ENCODE data around the gene NUDCD3.

Gene NUDCD3

DNA sequence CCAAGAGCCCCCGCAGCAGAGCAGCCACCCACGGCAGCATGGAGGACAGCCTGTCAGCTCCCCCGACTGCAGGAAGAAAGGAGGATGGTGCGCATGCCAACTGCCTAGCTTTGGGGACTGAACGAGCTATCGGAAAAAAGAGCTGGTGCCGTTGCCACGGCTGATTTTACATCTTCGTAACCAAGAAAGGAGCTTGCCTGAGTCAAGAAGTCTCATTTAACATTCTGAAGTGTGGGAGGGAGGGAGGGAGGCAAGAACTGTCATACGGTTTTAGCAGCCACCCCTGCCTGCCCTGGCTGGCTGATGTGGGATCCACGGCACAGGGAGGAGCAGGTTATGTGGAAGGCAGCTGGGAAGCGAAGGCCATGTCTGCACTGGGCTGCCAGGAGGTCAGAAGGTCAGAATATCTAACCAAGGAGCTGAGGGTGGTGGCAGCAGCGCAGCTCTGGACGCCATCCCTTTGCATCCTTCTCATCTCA is 90.4 kb downstream of the NUDCD3 start:
- DNase-seq (ENCODE audit: low read depth, low spot score), result no peak

DNA sequence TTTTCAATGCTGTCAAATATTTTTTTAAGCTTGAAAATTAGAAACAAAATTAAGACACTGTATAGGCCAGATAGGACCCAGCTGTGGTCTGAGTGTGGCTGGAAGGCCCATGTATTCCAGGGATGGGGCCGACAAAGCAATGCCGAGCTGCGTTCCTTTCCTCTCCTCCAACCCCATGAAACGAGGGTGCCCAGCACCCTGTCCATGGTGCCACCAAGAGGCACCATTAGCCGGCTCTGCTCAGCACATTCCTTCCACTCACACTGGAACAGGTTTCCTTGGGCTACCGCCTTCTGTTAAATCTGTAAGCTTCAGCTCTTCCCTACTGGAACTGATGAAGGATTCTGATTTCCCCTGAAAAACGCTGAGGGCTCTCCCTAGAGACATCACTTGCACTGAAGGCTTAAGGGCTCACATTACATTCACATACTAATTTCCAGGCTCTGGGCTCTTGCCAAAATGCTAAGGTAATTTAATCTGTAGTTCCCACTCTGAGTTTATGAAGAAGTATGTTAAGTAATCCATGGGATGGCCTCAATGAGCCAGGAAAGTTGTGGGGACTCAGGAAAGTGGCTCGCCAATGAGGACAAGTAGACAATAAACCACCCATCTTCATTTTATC is 91.4 kb downstream of the NUDCD3 start:
- DNase-seq (ENCODE audit: low read depth, low spot score), result no peak

GRCh38 chr7:44398511-44398911 is 91.9 kb downstream of the NUDCD3 start:
- DNase-seq (ENCODE audit: low read depth, low spot score), result no peak

GRCh38 chr7:44396931-44397545 is 93.4 kb downstream of the NUDCD3 start:
- no peak for DNase-seq (ENCODE audit: low read depth, low spot score)

DNA sequence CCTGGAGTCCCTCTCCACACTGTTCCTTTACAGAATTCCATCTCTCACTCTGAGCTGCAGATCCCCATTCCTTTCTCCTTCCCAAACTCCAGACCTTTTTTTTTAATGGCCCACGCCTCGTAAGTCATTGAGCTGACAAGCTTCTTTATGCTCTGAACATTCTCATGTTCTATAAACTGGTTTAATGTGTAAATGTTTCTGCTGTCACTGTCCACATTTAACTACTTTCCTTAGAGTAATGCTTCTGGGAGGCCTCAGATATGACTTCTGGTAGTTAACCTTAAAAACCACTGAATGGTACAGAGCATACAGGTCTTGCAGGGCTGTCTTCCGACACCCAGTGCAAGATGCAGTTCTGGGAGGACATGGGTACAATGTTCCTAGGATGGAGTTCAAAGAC is 94.0 kb downstream of the NUDCD3 start:
- DNase-seq (ENCODE audit: low read depth, low spot score), result no peak

- no peak for DNase-seq (ENCODE audit: low read depth, low spot score)
Observed at GRCh38 chr7:44395067-44395466, 95.4 kb downstream of the NUDCD3 start.

GRCh38 chr7:44394636-44395035 is 95.8 kb downstream of the NUDCD3 start:
- DNase-seq (ENCODE audit: low read depth, low spot score), result no peak

GRCh38 chr7:44394112-44394447 is 96.4 kb downstream of the NUDCD3 start:
- DNase-seq (ENCODE audit: low read depth, low spot score), result no peak

DNA sequence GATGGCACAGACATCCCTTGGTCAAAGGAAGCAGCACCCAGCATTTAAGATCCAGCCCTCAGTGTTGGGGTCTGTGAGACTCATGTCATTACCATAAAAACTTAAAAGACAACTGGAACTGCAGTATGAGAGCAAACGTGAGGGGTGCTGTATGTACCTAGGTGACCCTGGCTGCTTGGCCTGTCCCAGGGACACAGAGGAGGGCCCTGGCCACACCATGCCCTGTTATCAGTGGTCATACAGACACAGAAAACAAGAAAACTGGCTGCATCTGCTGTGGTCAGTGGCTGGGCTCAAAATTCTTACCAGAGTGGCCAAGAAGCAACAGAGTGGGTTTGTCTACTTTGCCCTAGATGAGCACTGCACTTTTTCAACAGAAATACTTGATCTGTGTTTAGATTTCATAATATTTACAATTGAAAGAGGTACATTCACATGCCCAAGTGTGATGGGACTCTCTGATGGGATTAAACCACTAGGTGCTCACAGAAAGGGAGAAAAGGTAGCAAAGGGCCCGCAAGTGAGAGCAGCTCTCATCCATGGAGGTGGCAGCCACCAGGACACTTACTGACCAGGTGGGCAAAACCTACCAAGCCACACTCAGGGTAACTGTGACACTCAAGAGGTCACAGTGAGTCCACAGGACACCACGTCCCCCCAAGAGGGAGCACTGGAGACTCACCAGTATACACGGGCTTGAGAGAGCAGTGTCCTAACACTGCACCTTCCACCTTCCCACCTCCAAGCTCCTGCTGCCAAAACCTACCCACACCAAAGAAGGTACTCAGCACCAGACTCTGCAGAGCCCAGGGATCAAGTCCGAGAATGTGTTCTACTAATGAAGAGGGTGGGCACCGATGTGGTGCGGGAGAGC is 97.0 kb downstream of the NUDCD3 start:
- no peak for DNase-seq (ENCODE audit: low read depth, low spot score)

- no peak for DNase-seq (ENCODE audit: low read depth, low spot score)
Observed at GRCh38 chr7:44392618-44393010, 97.8 kb downstream of the NUDCD3 start.

DNA sequence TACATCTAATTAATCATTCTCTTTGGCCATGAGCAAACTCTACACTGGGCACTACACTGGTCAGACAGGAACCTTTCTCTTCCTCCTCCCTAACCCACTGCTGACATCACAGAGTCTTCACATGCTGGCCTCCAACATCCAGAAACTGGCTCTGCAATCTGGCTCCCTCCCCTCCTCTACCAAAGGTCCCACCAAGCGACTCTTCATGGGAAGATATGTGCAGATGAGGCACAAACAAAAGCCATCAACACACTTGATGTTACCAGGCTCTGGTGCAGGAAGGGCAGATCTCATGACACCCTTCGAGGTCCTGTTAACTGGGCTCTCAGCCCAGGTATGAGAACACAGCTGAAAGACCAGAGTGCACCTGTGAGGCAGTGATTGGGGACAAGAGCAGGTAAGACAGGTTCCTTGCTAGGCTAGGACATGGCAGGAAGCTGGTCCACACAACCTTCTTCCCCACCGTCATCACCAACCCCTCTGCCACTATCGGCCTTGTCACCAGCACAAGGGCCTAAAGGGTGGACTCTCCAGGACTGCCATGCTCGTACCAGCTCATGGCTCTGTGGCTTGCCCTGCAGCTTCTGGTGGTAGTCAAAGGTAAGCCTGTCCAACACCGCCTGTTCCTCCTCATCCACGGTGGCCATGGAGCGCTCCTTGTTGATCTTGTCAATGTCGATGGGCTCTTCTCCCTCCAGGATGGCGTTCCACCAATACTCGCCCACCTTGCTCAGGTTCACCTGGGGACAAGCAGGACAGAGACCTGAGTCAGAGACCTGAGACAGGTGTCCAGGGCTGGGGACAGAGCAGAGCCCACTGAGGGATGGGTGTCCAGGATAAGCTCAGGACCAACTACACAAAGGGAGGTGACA is 98.5 kb downstream of the NUDCD3 start:
- no peak for DNase-seq (ENCODE audit: low read depth, low spot score)

DNA sequence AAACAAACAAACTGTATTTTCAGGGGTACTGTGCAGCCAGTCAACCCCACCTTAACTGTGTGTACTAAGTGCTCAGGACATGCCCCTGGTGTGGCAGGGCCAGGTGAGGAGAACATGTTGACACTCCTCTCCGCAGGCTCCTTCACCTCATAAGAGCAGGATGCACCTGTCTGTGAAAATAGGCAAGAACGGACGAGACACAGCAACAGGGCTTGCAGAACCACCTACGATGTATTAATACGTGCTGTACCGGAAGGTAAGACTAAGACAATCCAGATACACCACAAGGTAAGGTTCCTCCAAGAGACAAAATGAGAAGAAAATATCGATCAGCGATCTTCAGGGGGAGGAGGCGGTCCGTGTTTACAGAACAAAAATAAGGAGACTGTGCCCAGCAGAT is 99.3 kb downstream of the NUDCD3 start:
- DNase-seq (ENCODE audit: low read depth, low spot score), result no peak

- no peak for DNase-seq (ENCODE audit: low read depth, low spot score)
Observed at GRCh38 chr7:44390701-44391100, 99.8 kb downstream of the NUDCD3 start.

DNA sequence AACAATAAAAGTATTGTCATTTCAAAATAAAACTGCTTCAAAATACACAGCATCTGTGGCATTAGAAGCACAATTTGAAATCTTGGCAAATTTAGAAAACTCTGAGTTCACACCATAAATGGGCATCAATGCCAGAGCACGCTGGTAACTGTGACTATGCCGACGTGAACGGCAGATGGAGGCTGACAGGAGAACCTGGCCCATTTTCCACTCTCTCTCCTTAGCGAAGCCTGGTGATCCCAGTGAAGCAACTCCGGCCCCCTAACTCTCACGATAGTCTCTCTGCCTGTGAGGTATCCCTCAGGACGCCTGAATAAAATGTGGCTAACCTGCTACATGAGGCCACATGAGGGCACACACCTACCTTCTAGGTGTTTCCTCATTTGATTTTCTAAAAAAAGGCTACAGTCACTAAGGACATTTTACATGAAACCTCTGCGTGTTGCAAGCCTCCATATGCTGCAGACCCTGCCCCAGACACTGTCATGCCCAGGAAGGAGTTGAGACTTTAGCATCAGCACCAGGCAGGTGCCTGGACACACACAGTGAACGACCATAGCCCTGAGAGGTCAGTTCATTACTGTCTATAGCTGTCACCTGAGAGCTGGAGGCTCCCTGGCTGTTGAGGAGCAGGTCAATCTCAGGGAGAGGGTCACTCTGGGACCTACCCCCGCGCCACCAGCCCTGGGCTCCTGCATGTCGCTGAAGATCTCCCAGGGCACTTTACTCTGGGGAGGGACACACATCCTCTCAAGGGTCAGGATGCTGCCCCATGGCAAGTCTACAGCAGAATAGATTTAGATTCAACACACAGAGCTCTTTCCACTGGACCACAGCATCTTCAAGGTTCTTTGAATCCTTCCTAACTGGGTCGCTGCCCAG is 102.1 kb downstream of the NUDCD3 start:
- DNase-seq (ENCODE audit: low read depth, low spot score), result no peak

DNA sequence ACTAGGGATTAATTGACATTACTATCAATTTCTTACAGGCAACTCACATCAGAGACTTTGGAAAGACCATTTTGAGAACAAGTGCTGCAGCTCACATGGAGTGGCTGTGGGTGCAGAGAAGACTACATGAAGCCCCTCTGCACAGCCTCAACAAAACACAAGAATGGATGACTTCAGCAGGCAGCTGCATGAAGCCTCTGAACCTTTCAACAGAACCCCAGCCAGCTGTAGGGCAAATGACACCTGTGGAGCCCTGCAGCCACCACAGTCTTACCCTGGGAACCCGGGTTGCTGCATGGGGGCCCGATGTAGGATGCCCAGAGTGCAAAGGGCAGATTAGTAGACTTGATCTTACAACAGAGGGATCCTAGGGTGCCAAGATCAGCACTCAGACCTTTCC is 103.1 kb downstream of the NUDCD3 start:
- DNase-seq (ENCODE audit: low read depth, low spot score), result no peak

- no peak for DNase-seq (ENCODE audit: low read depth, low spot score)
Observed at GRCh38 chr7:44386139-44386913, 104.1 kb downstream of the NUDCD3 start.

- no peak for DNase-seq (ENCODE audit: low read depth, low spot score)
Observed at GRCh38 chr7:44385434-44386138, 104.9 kb downstream of the NUDCD3 start.

DNA sequence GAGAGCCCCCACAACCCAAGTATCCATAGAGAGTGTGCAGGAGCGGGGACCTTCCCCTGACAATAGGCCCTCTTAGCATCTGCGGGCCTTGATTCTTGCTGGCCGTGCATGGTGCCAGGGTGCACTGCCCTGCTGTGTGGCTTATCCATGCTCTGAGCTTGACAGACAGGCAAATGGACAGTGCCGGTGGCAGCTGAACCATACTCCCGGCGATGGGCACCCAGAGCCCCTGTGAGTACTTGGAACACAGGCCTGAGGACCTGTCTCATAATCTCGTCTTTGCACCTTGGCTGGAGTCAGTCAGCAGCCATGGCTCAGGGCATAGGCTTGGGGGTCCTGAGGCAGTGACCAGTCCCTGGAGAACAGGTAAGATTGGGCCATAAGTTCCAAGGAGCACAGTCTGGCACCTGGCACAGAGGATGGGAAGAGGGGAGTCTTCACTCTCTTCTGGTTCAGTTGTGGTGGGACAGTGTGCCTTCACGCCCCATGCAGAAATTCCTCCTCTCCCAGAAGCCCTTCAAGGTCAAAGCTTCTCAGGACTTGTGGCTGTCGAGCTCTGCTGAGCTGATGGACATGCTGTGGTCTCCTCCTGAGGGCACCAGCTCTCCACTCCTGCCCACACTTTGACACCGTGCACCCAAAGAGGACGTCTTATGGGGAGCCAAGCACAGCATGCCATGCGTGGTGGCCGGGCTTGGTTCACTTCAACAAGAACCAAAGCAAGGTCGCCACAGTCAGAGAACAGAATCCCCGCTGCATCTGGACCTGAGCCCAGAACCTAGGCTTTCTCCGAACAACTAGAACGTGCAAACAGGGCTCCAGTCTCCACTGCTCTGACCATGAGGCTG is 105.6 kb downstream of the NUDCD3 start:
- no peak for DNase-seq (ENCODE audit: low read depth, low spot score)

Data from iPS DF 19.7 (cell line).